ENCODE results near the gene DNM3. TPM values are rescaled to one million over a fixed set of nuclear protein-coding genes. Genes with fewer than 3 reads are reported as not detected.

DNM3 gene
- total and polyA plus RNA-seq, 12 donors = 7.2 to 78.6 (median 18.4) TPM

- Histone ChIP-seq H3K9me3 (replicated peaks in 1 of 3) (no peaks in the 10 kb centered on the region), H3K36me3 (replicated peaks in 1 of 2) (no peaks in the 10 kb centered on the region), H3K27ac (no peak overlapping the region), H3K4me1 (replicated peaks in 1 of 2) (peaks cover 0 to 9% of the 10 kb centered on the region in 2 donors), H3K27me3 (no peaks in the 10 kb centered on the region), H3K4me3 (no peak overlapping the region)
- TF ChIP-seq, protein P1, sequence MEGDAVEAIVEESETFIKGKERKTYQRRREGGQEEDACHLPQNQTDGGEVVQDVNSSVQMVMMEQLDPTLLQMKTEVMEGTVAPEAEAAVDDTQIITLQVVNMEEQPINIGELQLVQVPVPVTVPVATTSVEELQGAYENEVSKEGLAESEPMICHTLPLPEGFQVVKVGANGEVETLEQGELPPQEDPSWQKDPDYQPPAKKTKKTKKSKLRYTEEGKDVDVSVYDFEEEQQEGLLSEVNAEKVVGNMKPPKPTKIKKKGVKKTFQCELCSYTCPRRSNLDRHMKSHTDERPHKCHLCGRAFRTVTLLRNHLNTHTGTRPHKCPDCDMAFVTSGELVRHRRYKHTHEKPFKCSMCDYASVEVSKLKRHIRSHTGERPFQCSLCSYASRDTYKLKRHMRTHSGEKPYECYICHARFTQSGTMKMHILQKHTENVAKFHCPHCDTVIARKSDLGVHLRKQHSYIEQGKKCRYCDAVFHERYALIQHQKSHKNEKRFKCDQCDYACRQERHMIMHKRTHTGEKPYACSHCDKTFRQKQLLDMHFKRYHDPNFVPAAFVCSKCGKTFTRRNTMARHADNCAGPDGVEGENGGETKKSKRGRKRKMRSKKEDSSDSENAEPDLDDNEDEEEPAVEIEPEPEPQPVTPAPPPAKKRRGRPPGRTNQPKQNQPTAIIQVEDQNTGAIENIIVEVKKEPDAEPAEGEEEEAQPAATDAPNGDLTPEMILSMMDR (IDR thresholded peaks at IDR 0.05) = no peak
- TF ChIP-seq POLR2A (IDR thresholded peaks at IDR 0.05) = no peak
- WGBS, 4 donors = 72 to 84% (median 76%) methylated on average over 3 of the region's 3 CpGs
- no peak for DNase-seq
- intact Hi-C loops (cut with DNase I) = loop anchor here in 1 of 2 donors (10.0 kb wide), 1 partner anchor 409 kb away; no protein-coding TSS in a partner anchor
These were observed 154.3 kb downstream of the DNM3 start for GRCh38 chr1:171995573-171995972.

DNA sequence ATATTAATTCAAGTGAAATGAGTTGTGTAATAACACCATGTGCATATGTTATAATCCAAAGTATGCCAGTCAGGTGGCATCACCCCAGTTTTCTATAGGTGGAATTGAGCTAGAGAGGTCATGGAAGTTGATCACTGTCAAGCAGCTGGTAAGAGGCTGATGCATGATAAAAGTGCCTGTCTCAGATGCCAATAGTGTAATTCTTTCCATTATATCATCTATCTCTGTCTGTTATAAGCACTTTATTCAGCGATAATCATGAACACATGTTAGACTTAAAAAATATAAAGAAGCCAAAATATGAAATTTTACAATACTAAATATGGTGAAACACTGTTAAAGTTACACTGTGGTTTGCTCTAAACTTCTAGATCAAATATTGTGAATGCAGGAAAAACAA is 156.6 kb downstream of the DNM3 start:
- Histone ChIP-seq H3K27me3 (no peaks in the 10 kb centered on the region), H3K27ac (no peak overlapping the region), H3K9me3 (replicated peaks in 1 of 3) (no peaks in the 10 kb centered on the region), H3K36me3 (replicated peaks in 1 of 2) (no peaks in the 10 kb centered on the region), H3K4me3 (no peak overlapping the region), H3K4me1 (replicated peaks in 1 of 2) (peaks cover 0 to 9% of the 10 kb centered on the region in 2 donors)
- no peak for DNase-seq
- intact Hi-C loops (cut with DNase I) = loop anchor here in 1 of 2 donors (10.0 kb wide), 1 partner anchor 407 kb away; no protein-coding TSS in a partner anchor
- 93 to 96% (median 94%) methylated on average over 1 of the region's 1 CpG for WGBS, 4 donors
- no peak for TF ChIP-seq POLR2A (IDR thresholded peaks at IDR 0.05)
- TF ChIP-seq, protein P1 (IDR thresholded peaks at IDR 0.05) = no peak

DNA sequence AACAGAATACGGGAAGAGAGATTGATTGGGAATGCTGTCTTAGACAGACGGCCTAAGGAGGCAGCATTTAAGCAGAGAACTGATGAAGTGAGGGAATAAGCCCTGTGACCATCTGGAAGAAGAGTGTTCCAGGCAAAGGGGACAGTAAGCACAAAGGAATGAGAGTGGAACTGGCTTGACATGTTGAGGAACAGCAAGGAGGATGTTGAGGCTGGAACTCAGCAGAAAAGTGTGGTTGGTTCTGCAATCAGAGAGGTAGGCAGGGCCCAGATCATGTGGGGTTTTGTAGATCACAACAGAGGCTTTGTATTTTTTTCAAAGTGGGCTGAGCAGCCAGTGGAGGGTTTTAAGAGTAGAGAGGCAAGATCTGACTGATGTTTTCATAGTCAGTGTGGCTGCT is 157.4 kb downstream of the DNM3 start:
- Histone ChIP-seq H3K9me3 (replicated peaks in 1 of 3) (no peaks in the 10 kb centered on the region), H3K36me3 (replicated peaks in 1 of 2) (no peaks in the 10 kb centered on the region), H3K27ac (no peak overlapping the region), H3K4me1 (replicated peaks in 1 of 2) (peaks cover 0 to 9% of the 10 kb centered on the region in 2 donors), H3K27me3 (no peaks in the 10 kb centered on the region), H3K4me3 (no peak overlapping the region)
- no peak for TF ChIP-seq POLR2A (IDR thresholded peaks at IDR 0.05)
- TF ChIP-seq, protein P1 (IDR thresholded peaks at IDR 0.05) = no peak
- 94 to 100% (median 97%) methylated on average over 2 of the region's 2 CpGs for WGBS, 4 donors
- DNase-seq = no peak
- intact Hi-C loops (cut with DNase I) = loop anchor here in 1 of 2 donors (10.0 kb wide), 1 partner anchor 406 kb away; no protein-coding TSS in a partner anchor

- intact Hi-C loops (cut with DNase I) = loop anchor here (10.0 kb wide), 1 partner anchor 405 kb away; no protein-coding TSS in a partner anchor
- no peaks in the 10 kb centered on the region for H3K9me3 ChIP-seq (replicated peaks in 1 of 3)
- H3K27me3 ChIP-seq = no peaks in the 10 kb centered on the region
- H3K27ac ChIP-seq = no peak overlapping the region
- H3K4me3 ChIP-seq = no peak overlapping the region
- TF ChIP-seq, protein P1 (IDR thresholded peaks at IDR 0.05) = no peak
- TF ChIP-seq POLR2A (IDR thresholded peaks at IDR 0.05) = no peak
- no peaks in the 10 kb centered on the region for H3K36me3 ChIP-seq (replicated peaks in 1 of 2)
- 85 to 96% (median 91%) methylated on average over 2 of the region's 2 CpGs for WGBS, 4 donors
- H3K4me1 ChIP-seq (replicated peaks in 1 of 2) = peaks cover 0 to 13% of the 10 kb centered on the region in 2 donors
- no peak for DNase-seq
These were observed 158.5 kb downstream of the DNM3 start for GRCh38 chr1:171999756-172000155.

Measured in adrenal gland (tissue), 12 donors.